Renal cortical epithelial cell (primary cell): ENCODE results near the gene S100A13. TPM values are rescaled to one million over a fixed set of nuclear protein-coding genes. Genes with fewer than 3 reads are reported as not detected.

Experiments used
- DNase-seq: peaks from one replicate; pipeline ENCODE4 v3.0.0-alpha.2; 2011; ENCODE audit warnings: low read depth
- total RNA-seq: library from RNA; depleted of rRNA; stranded (reverse); fragments of >200 nt; gene quantifications from 2 replicates; pipeline ENCODE4 v1.2.3, GENCODE V29; 2014

The S100A13 gene
- total RNA-seq, 1 donor from 2014 or later = 95.6 TPM

DNA sequence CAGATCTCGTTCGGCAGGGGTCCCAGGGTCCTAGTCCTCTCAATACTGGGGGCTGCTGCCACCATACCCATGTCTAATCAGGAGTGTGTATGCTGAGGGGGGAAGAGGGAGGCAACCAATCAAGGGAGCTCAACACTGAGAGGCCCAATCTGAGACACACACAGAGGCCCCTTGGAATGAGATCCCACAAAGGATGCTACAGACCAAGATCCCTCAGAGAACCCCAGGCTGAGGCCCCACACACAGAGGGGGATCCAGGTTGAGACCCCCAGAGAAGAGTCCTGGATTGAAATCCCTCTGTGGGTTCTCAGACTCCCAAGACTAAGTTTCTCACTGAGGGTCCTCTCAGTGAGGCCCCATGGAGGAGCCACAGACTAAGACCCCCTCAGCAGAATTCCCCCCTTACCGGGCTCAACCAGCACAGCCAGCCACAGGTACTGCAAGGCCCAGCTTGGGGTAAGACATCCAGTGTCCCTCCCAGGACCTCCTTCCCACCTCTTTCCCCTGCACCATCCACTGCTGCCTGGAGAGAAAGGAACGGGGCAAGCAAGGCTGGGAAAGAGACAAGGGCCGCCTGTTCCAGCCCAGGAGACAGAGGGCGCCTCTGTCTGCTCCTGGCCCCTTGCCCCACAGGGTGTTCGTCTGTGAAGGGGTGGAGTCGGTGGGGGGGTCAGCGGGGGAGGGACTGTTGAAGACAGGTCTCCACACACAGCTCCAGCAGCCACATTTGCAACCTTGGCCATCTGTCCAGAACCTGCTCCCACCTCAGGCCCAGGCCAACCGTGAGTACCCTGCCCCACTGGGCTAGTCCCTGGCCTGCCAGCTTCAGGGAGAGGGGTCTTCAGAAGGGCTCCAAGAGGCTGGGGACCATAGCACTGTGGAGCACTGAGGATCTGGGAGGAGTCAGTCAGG is 666 bp upstream of the S100A13 start, which contains the start of gene S100A1:
TSS of gene S100A1 (plus strand) at position 720 of the 912 bp plus-strand sequence. CDS start 2,088 bp downstream, outside the sequence.
- no peak for DNase-seq

DNA sequence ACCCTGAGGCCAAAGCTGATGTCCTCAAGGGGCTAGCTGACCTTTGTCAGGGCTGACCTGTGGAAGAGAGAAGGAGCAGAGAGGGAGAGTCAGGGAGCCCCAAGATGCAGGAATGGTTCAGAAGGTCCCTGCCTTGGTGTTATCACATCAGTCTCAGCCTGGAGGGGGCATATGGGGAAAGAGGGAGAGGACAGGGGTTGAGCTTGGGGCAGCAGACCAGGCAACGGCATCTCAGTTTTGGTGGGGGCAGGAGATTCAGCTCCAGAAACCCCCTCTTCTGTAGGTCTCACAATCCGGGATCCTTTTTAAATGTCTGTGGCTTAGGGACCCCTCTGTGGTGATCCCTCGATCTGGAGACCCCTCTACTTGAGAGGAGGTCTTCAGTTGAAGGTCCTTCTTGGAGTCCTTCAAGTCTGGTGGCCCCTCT is 815 bp downstream of the S100A13 start:
- no peak for DNase-seq

DNA sequence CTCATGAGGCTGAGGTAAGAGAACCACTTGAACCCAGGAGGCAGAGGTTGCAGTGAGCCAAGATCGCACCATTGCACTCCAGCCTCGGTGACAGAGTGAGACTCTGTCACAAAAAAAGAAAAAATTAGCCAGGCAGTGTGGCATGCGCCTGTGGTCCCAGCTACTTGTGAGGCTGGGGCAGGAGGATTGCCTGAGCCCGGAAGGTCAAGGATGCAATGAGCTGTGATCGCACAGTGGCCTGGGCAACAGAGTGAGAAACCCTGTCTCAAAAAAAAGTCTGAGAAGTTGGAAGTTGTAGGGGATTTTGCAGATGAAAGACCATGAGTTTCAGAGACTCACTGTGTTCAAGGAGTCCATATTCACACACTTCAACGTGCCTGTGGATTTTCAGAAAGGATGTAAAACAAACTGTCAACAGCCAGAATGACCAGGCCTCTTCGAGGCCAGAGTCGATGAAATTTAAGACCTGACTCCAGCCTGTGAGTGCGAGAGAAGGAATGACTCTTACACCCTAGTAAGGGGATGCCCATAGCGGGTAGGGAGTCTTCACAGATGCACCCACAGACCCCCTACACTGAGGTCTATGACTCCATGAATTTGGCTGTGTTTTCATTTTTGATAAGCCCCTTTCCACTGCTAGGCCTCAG is 2.2 kb downstream of the S100A13 start:
- DNase-seq = no peak

DNA sequence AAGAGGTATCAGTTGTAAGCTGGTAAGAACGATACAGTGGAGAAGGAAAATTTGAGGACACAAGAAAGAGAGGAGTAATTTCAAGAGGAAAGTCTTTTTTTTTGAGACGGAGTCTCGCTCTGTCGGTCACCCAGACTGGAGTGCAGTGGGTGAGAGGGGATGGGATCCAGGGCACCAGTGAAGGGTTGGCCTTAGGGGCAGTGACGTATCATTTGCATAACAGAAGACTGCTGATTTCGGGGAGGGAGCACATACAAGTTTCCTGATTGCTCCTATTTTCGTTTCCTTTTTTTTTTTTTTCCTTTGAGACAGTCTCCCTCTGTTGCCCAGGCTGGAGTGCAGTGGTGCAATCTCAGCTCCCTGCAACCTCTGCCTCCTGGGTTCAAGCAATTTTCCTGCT is 4.2 kb downstream of the S100A13 start:
- DNase-seq = no peak

DNA sequence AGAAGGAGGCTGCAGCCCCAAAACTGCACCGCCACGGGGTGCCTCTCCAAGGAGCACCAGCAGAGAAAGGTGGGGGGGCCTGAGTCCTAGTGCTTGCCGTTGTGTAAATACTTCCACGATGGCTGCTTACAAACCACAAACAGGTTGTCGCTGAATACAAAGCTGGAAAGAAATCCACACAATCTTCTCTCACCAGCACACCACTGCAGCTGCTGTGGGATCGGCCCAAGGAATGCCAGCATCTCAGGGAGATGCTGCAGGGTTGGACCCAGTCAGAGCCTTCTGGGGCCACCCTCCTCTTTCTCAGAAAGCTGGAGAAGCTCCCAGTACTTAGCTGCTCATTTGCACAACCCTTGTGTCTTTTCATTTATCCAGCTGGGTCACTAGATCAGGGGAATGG is 8.1 kb downstream of the S100A13 start:
- DNase-seq = no peak

DNA sequence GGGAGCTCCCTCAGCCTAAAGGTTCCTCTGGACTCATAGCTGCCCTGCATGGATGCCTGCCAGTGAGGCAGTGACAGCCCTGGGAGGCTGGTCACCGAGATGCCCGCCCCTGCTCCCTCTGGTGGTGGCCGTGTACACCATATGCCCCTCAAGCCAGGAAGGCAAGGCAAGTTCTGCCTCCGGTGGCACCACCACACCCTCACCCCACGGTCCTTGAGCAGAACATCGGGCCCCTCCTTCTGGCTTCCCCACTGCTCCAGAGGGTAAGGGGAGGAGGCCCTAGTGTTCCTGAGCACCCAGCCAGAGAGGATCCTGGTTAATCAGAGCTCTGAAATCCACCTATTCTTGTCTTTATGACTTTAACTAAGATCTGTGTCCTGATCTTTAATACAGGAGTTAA is 9.6 kb downstream of the S100A13 start:
- peak; percentile 34 for DNase-seq

DNA sequence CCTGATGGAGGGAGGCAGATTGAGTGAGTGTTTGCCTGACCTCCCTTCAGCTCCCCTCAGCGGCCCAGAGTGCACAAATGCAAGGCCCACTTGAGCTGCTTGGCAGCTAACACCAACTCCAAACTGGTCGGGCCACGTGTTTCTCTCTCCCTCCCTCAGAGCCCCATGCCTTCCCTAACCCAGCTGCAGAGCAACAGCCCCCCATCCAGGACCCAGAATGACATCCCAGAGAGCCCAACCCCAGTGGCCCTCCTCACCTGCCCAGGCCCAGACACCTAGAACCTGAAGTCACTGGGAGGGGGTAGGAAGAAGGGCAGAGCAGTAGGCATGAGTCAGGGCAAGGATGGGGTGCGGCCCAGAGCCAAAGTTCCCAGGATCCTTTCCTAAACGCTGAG is 10.4 kb downstream of the S100A13 start:
- no peak for DNase-seq

DNA sequence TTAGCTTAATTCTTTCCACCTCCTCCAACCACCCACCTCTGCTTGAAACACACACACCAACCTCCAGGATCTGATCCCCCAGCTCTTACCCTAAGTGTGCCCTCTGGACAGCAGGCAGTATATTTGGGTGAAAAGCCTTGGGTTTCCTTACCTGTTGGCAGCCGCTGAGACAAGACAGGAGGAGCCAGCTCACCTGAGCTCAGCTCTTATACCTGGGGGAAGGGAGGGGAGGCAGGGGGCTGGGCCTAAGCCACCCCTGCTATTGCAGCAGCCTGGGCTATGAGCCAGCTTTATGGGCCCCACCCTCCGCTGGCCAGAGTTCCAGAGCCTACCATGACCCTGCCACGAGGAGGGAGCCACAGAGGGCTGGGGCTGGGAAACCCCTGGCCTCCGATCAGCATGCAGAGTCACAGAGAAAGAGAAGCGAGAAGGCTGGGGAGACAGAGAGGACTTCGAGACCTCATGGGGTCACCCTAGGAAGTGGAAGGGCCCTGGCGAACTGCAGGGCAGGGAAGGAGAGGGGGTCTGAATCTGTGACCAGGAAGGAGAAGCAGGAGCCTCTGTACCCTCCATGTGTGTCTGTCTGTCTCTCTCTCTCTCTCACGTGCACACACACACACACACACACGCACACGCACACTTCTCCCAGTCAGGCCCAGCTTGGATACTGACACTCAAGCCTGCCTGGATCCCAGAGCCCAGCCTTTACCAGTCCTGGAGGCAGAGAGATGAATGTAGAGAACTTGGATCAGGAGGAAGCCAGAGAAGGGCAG is 11.0 kb downstream of the S100A13 start, which contains the start of gene S100A14:
TSS of gene S100A14 (minus strand) at position 182 of the 773 bp plus-strand sequence. CDS start 467 bp downstream, outside the sequence.
- peak; percentile 45 for DNase-seq

DNA sequence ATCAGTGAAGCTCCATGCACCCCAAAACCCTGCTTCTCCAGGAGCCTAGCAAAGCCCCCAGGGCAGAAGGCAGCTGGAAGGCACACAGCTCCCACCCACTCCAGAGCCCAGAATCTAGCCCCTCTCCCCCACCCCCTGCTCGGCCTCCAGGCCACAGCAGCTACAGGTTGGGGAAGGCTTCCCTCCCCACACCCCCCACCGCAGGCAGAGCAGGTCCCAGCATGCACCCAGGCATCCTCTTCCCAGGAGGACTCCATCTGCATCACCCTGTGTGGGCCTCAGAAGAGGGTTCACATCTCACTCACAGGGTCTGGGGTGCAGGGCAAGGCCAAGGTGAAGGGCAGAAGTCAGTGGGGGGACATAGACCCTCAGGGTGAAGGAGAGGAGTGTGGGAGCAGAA is 11.9 kb downstream of the S100A13 start:
- DNase-seq = no peak

DNA sequence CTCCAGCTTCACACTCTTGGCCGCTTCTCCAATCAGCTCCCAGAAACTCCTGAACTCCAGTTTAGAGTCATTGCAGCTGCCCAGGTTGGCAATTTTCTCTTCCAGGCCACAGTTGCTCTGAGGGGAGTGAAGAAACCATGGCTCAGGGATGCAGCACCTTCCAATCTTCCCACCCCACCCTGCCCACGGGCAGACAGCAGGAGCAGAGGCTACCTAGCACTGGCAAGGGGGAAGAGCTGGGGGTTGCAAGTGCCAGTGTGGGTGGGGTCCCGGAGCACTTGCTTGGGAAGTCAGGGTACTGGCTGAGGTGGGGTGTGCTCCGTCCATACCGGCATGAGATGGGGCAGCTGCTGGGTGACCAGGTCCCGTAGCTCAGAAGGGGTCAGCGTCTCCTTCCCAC is 12.4 kb downstream of the S100A13 start:
- no peak for DNase-seq

DNA sequence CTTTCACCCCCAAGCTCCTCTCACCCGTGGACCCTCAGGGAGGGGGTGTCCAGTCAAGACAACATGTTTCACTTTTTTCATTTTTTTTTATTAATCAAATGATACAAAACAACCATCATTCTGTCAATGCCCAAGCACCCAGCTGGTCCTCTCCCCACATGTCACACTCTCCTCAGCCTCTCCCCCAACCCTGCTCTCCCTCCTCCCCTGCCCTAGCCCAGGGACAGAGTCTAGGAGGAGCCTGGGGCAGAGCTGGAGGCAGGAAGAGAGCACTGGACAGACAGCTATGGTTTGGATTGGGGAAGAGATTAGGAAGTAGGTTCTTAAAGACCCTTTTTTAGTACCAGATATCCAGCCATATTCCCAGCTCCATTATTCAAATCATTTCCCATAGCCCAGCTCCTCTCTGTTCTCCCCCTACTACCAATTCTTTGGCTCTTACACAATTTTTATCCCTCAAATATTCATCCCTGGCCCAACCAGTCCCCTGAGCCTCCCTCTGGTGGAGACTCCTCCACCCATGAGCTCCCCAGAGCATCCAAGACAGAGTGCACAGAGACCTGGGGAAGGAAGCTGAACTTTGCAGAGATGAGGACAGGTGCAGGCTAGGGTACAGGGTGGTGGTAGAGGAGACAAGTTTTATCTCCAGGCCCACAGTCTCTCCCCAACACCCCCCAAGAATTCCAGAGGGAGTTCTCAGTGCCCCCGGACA is 13.0 kb downstream of the S100A13 start:
- DNase-seq = no peak

DNA sequence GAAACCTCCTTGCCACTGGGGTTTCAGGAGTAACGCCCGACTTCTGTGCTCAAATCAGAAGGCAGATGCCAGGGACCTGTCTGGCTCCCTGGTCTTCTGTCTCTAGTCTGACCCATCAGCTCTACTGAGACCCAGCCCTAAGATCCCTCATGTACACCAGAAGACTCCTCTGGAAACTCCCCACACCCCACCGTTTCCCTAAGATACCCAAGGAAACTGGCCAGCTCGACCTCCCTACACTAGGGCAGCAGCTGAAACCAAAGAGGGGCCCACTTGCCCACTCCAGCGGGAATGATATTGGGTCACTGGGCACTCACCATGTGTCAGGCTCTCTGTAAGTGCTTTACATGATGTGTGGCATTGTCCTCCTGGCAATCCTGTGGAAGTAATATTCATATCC is 13.9 kb downstream of the S100A13 start:
- no peak for DNase-seq

DNA sequence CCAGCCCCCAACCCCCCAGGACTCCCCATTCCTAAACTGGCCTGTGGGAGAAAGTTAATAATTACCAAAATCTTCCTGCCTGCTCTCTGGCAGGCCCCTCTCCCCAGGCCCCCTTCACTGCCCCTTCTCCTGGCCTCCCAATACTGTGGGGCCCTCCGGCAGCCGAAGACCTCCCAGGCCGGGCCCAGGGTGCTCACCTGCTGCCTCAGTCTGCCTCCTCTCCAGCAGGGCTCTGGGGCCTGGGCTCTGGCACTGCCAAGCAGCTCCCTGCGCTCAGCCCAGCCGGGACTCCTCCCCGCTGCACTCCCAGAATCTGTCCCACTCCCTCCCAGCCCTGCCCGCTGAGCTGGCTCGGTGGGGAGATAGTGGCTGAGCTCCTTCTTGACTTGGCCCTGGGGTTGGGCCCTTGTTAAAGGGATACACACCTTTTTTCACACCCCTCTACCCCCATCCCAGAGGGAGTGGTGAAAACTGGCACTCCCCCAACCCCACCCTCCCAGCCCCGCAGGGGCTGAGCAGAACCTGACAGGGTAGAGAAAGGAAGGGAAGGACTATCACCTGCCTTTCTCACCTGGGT is 14.5 kb downstream of the S100A13 start, which contains the start of gene S100A16:
TSS of gene S100A16 (minus strand) at position 383 of the 577 bp plus-strand sequence. CDS start 4,986 bp downstream, outside the sequence.
- peak; percentile 71 for DNase-seq

DNA sequence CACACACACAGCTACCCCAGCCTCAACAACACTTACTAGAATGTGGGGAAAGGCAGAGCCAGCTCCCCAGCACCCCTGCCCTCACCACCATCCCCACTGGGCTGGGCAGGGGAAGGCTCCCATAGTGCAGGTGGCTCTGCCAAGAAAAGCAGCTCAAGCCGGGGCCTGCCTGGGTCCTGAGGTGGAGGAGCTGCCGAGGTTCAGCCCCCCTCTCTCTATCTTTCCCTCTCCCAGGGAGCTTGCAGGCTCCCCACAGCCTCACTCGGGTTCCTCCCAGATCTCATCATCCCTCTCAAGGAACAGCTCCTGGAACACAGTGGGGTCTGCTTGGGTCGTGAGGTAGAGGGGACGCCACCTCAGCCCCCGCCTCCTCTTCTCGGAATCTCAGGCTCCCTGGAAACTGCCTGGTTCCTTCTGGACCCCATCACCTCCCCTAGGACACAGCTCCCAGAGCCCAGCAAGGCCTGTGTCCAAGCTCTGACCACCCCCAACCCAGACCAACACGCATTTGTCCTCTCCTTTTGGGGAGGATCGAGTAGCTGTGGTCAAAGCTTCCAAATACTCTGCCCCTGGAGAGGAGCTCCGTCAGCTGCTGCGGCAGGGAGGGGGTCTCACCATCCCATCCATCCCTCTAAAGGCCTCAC is 15.1 kb downstream of the S100A13 start:
- DNase-seq = no peak

DNA sequence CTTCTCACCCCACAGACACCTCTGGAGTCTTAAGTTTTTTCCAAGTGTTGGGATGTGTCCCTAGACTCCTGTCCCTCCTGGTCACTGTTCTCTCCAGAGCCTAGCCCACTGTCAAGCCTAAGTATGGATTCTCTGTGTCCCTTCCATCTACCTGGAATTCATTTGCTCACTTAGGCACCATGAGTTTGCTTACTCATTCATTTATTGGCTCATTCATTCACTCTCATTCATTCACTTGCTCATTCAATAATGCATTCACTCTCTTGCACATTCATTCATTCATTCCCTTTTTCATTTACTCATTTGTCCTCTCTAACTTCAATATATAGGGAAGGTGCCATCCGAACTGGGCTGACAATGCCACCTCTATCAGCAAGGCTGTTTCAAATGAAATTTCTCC is 15.9 kb downstream of the S100A13 start:
- peak; percentile 50 for DNase-seq

DNA sequence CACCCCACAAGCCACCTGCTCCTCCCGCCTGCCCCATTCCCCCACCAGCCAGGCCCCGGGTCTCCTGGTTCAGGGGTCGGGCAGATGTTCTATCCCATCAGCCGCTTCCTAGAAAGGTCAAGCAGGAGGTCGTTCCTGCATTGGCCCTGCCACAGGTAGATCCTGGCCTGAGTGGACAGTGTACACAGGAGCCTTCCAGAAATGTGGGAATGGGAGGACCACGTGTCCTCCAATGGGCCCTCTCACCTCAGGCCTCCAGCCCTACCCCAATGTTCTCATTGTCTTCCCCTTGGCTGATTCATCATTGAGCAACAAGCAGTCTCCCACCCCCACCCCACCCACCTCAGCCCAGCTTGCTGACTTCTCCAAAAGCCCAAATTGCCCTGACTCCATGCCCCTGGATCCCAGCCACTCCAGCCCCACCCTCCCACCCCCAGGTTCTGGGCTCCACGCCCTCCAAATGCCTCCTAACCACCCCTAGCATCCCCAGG is 16.4 kb downstream of the S100A13 start:
- DNase-seq = peak; percentile 68

DNA sequence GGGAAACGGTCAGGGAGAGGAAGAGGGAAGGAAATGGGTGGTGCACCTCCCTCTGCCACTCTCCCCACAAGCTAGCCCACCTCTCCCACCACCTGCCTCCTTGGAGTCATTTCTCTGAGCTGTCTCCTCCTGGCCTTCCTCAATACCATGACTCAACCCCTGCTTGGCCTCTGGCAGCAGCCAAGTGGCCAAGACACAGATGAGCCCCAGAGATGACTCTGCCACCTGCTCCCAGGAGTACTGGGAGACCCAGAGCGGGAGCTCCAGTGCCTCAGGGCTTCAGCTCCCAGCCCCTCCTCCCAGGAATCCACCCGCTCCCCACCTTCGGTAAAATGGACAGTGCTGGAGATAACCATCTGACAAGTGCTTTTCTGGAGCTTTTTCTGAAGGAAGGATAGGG is 17.0 kb downstream of the S100A13 start:
- DNase-seq = peak; percentile 34

DNA sequence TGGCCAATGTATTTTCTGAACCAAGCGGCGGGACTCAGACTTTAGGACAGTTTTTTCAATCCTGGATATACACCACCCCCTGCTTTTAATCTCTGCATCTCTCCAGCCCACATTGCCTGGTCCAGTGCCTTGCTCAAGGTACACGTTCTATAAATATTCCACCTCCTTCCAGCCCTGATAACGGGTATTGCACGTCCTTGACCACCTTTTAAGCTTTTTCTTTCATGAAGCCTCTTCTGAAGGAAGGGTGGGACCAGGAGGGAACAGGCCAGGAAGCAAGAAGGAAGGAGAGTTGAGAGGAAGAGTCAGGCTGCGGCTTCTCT is 17.8 kb downstream of the S100A13 start:
- DNase-seq = no peak

DNA sequence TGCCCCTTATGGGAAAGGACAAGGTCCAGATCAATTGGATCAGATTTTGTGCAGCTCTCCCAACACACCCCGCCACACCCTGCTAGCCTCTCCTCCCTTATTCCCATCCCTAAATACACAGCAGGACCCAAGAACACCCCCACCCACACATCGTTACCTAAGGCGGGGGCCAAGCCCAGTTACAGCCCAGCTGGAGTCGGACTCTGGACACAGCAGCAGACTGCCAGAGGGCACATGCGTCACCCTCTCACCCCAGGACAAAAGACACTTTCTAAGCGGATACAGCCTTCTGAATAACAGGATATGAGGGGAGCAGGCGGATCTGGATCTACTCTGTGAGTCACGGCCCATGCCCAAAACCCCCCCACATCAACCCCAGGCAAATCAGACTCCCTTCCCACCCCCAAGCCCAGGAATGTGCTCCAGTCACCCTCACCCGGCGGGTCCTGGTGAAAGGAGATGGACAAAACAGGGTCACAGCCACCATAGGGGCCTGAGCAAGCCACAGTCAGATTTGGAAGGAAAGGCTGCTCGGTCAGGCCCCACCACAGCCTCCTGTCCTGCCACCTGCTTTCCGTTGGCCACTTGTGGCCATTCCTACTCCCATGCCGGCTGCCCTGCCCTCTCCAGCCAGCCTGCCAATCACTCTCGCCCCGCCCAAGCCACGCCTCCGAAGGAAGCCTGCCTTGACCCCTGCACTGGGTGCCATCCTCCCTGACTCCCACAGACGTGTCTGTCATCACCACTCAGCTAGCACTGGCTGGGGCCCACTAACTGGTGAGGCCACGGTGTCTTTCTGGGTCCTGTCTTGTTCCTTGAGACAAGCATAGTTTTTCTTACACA is 18.3 kb downstream of the S100A13 start:
- peak; percentile 96 for DNase-seq
